Measurements from ENCODE around the gene GPR42. TPM values are rescaled to one million over a fixed set of nuclear protein-coding genes. Genes with fewer than 3 reads are reported as not detected.
A peak's percentile ranks its signal among the peaks of the same experiment; 100 is the strongest.

The GPR42 gene
- total and polyA plus RNA-seq, 10 of the 15 experiments (the other 5 are each of a cell fraction or from before 2014, with no cell fraction given), result 0.13 TPM; not detected in 9

GRCh38 chr19:35347171-35347929 is 23.5 kb upstream of the GPR42 start, which contains the start of gene FFAR1:
FFAR1 (plus strand) TSS chr19:35347902; CDS start chr19:35351552, 3,650 bp downstream.
- WGBS (ENCODE audit: insufficient coverage, insufficient replicate concordance, low lambda C conversion rate, missing lambda C conversion rate), result 2% methylated on average over 18 of the region's 18 CpGs
- peak; percentile 74 for ATAC-seq
- H4K20me1 ChIP-seq (ENCODE audit: control insufficient read depth, insufficient read depth), result no peaks in the 10 kb centered on the region
- peak; percentile 53 for TF ChIP-seq SP1 (IDR thresholded peaks at IDR 0.05; ENCODE audit: low read depth, low read length)
- TF ChIP-seq E4F1 (IDR thresholded peaks at IDR 0.05; ENCODE audit: borderline replicate concordance, partially characterized antibody), result peak; percentile 16
- TF ChIP-seq MEF2B (IDR thresholded peaks at IDR 0.05; ENCODE audit: partially characterized antibody, poor library complexity, severe bottlenecking), result no peak
- peak; percentile 86 for TF ChIP-seq PRDM15 (CRISPR knock-in tag; IDR thresholded peaks at IDR 0.05)
- TF ChIP-seq DPF2 (IDR thresholded peaks at IDR 0.05), result peak; percentile 71
- TF ChIP-seq TCF7 (IDR thresholded peaks at IDR 0.05; ENCODE audit: borderline replicate concordance), result no peak
- 0 out of 2 replicates have a peak, but pooled peaks have one; percentile 12 for TF ChIP-seq GABPA (IDR thresholded peaks at IDR 0.05; ENCODE audit: low read depth)
- no peak for TF ChIP-seq EGR1 (IDR thresholded peaks at IDR 0.05; ENCODE audit: borderline replicate concordance in 1 of 2, low read depth in 2 of 2, low read length in 2 of 2)
- peak; percentile 65 for TF ChIP-seq BACH1 (IDR thresholded peaks at IDR 0.05; ENCODE audit: borderline replicate concordance)
- no peak for TF ChIP-seq CHD1 (IDR thresholded peaks at IDR 0.05; ENCODE audit: low read depth, low read length)
- peak; percentile 83 for TF ChIP-seq YY1 (IDR thresholded peaks at IDR 0.05; ENCODE audit: low read depth, low read length)
- TF ChIP-seq POLR2AphosphoS5 (IDR thresholded peaks at IDR 0.05; ENCODE audit: low read length), result peak; percentile 74
- TF ChIP-seq TBL1XR1 (IDR thresholded peaks at IDR 0.05; ENCODE audit: low read depth, low read length), result peak; percentile 14; the same call in 1 of the 2 replicates
- peak in 1 of 2 experiments; percentile 54; a peak in 1 of 4 replicates for TF ChIP-seq ETV6 (conservative IDR thresholded peaks at IDR 0.05 in 1 of 2, IDR thresholded peaks at IDR 0.05 in 1 of 2; ENCODE audit: borderline replicate concordance in 1 of 2, low read depth in 1 of 2)
- TF ChIP-seq NFXL1 (IDR thresholded peaks at IDR 0.05; ENCODE audit: borderline replicate concordance), result no peak
- peak; percentile 69 for TF ChIP-seq RUNX3 (IDR thresholded peaks at IDR 0.05; ENCODE audit: low read length)
- TF ChIP-seq CBX3 (IDR thresholded peaks at IDR 0.05; ENCODE audit: borderline replicate concordance, low read depth), result no peak

More at GRCh38 chr19:35347171-35347929, 23.5 kb upstream of the GPR42 start, which contains the start of gene FFAR1:
- H3K27ac ChIP-seq (ENCODE audit: control insufficient read depth, insufficient read depth), result peak within 1 kb of the TSS; percentile 97
- POLR2A ChIA-PET, result interaction anchor here (0.5 to 5.4 kb wide), 13 partner anchors 14 to 161 kb away, joined by 3 to 135 read pairs (median 5); no protein-coding TSS in a partner anchor
- H3K36me3 ChIP-seq (ENCODE audit: control insufficient read depth in 2 of 2, insufficient read depth in 2 of 2, low read length in 1 of 2), result peaks cover 7 to 9% of the 10 kb centered on the region in 2 experiments
- H3K4me3 ChIP-seq, result no peak within 1 kb of the TSS; the same call in 1 of the 2 replicates
- RAD21 ChIA-PET (ENCODE audit: unreplicated experiment), result interaction anchor here (0.7 to 6.2 kb wide), 17 partner anchors 10 to 206 kb away, joined by 3 to 127 read pairs (median 4); partner anchors contain the start of gene CD22
- in situ Hi-C loops (cut with MboI), result loop anchor here (5.0 kb wide), 1 partner anchor 120 kb away; no protein-coding TSS in a partner anchor
- H3K4me2 ChIP-seq (ENCODE audit: control insufficient read depth, insufficient read depth), result peak within 1 kb of the TSS; percentile 3
- H2AFZ ChIP-seq (ENCODE audit: control insufficient read depth, low read depth, low read length), result no peak within 1 kb of the TSS
- FAIRE-seq (peak; percentile 97), DNase-seq (ENCODE audit: low read depth, low spot score) (peak; percentile 96)
- intact Hi-C loops (cut with micrococcal nuclease; ENCODE audit: unreplicated experiment), result loop anchor here (2.0 to 5.0 kb wide), 4 partner anchors 17 to 250 kb away; partner anchors contain the start of gene USF2
- BruUV-seq (replicated peaks), result TSS peak; percentile 96
- no peaks in the 10 kb centered on the region for H3K9me3 ChIP-seq (replicated peaks; ENCODE audit: control insufficient read depth, insufficient read depth, low read length)
- no peaks in the 10 kb centered on the region for H3K27me3 ChIP-seq (replicated peaks in 1 of 2; ENCODE audit: control insufficient read depth in 2 of 2, insufficient read depth in 2 of 2, low read length in 1 of 2)
- H3K4me1 ChIP-seq (ENCODE audit: control insufficient read depth, insufficient read depth, low read length), result peaks cover 56% of the 10 kb centered on the region
- H3K79me2 ChIP-seq (ENCODE audit: control insufficient read depth, insufficient read depth, low read length), result no peaks in the 10 kb centered on the region
- peak within 1 kb of the TSS; percentile 37 for H3K9ac ChIP-seq (ENCODE audit: control insufficient read depth, insufficient read depth, low read length)
- CTCF ChIA-PET, result interaction anchor here (0.7 to 5.8 kb wide), 10 partner anchors 13 to 206 kb away, joined by 4 to 61 read pairs (median 7); no protein-coding TSS in a partner anchor
- SMC1A ChIA-PET (ENCODE audit: uncharacterized antibody, unreplicated experiment), result interaction anchor here (0.6 to 7.7 kb wide), 18 partner anchors 16 to 229 kb away, joined by 3 to 152 read pairs (median 6); partner anchors contain the start of gene CD22

All from GM12878 (cell line).